SHP77 (cell line): ENCODE measurements around the gene CNTNAP2.
"Not testable (repeated sequence)": the region's sequence is repeated elsewhere in the genome, so short reads cannot be mapped to it uniquely, and the experiment has no call there.

Experiments
- DNase-seq, 2 experiments: peaks; one replicate each; lab custom pipeline; 2025; lab: John Stamatoyannopoulos, UW

Gene CNTNAP2

GRCh38 chr7:147096629-147097028, 980.0 kb downstream of the CNTNAP2 start:
- no peak for DNase-seq

GRCh38 chr7:147103224-147103623, 986.6 kb downstream of the CNTNAP2 start:
- DNase-seq: no peak

- no peak for DNase-seq
These were observed 990.1 kb downstream of the CNTNAP2 start for GRCh38 chr7:147106746-147107145.

GRCh38 chr7:147114525-147114924, 997.9 kb downstream of the CNTNAP2 start:
- DNase-seq: not testable (repeated sequence)

GRCh38 chr7:147136352-147136751, 1019.8 kb downstream of the CNTNAP2 start:
- DNase-seq: no peak

- DNase-seq: no peak
These were observed 1028.6 kb downstream of the CNTNAP2 start for GRCh38 chr7:147145194-147145593.

GRCh38 chr7:147146169-147146568, 1029.6 kb downstream of the CNTNAP2 start:
- no peak for DNase-seq

GRCh38 chr7:147151661-147152060, 1035.1 kb downstream of the CNTNAP2 start:
- DNase-seq: peak in 1 of 2 experiments; percentile 2

GRCh38 chr7:147153571-147153970, 1037.0 kb downstream of the CNTNAP2 start:
- DNase-seq: no peak

GRCh38 chr7:147161405-147161804, 1044.8 kb downstream of the CNTNAP2 start:
- no peak for DNase-seq

- DNase-seq: no peak
These were observed 1053.9 kb downstream of the CNTNAP2 start for GRCh38 chr7:147170341-147171012.

- DNase-seq: no peak
These were observed 1054.4 kb downstream of the CNTNAP2 start for GRCh38 chr7:147171013-147171391.

- no peak for DNase-seq
These were observed 1057.3 kb downstream of the CNTNAP2 start for GRCh38 chr7:147173883-147174282.

GRCh38 chr7:147182874-147183273, 1066.3 kb downstream of the CNTNAP2 start:
- no peak for DNase-seq

- no peak for DNase-seq
These were observed 1066.7 kb downstream of the CNTNAP2 start for GRCh38 chr7:147183276-147183675.

GRCh38 chr7:147188467-147188866, 1071.9 kb downstream of the CNTNAP2 start:
- no peak for DNase-seq

GRCh38 chr7:147193476-147193875, 1076.9 kb downstream of the CNTNAP2 start:
- DNase-seq: no peak

GRCh38 chr7:147196481-147196880, 1079.9 kb downstream of the CNTNAP2 start:
- peak in 1 of 2 experiments; percentile 5 for DNase-seq

GRCh38 chr7:147197006-147197405, 1080.4 kb downstream of the CNTNAP2 start:
- DNase-seq: peak; percentile 33 to 43

- DNase-seq: no peak
These were observed 1083.3 kb downstream of the CNTNAP2 start for GRCh38 chr7:147199868-147200267.

GRCh38 chr7:147207988-147208387, 1091.4 kb downstream of the CNTNAP2 start:
- DNase-seq: no peak

GRCh38 chr7:147231275-147231674, 1114.7 kb downstream of the CNTNAP2 start:
- DNase-seq: no peak

GRCh38 chr7:147235645-147236382, 1119.2 kb downstream of the CNTNAP2 start:
- DNase-seq: no peak

- DNase-seq: no peak
These were observed 1123.9 kb downstream of the CNTNAP2 start for GRCh38 chr7:147240468-147240867.
